GM23338 (cell line): ENCODE measurements around the gene RMND5B. TPM values are rescaled to one million over a fixed set of nuclear protein-coding genes. Genes with fewer than 3 reads are reported as not detected.
"Not testable (repeated sequence)": the region's sequence is repeated elsewhere in the genome, so short reads cannot be mapped to it uniquely, and the experiment has no call there.

Experiments used
- ATAC-seq: fragments of 200-7000 bp; cut with Tn5 transposase; 3 replicates; pipeline ENCODE4 v1.9.1; 2020
- DNase-seq: peaks from one replicate; pipeline ENCODE4 v3.0.0-alpha.2; 2015; ENCODE audit warnings: low spot score
- H2AFZ ChIP-seq: fragments of 200-600 bp; sonication (generic); 2 replicates; pipeline ENCODE4 v1.8.0; 2016; ENCODE audit warnings: antibody characterized with exemption, mild to moderate bottlenecking, moderate library complexity
- H3F3A ChIP-seq: fragments of 200-600 bp; sonication (generic); replicated peaks from 2 replicates; pipeline ENCODE4 v1.8.0; 2017; ENCODE audit warnings: antibody characterized with exemption, mixed run types, low read depth
- H3K27ac ChIP-seq: fragments of 200-600 bp; sonication (generic); 2 replicates; pipeline ENCODE4 v1.6.1; 2016; ENCODE audit warnings: low read depth
- H3K27me3 ChIP-seq: fragments of 200-600 bp; sonication (generic); 2 replicates; pipeline ENCODE4 v1.8.0; 2016; ENCODE audit warnings: mild to moderate bottlenecking, mixed run types, moderate library complexity; ENCODE audit not compliant: insufficient read depth
- H3K36me3 ChIP-seq: fragments of 200-600 bp; sonication (generic); 2 replicates; pipeline ENCODE4 v1.8.0; 2016; ENCODE audit warnings: mild to moderate bottlenecking; ENCODE audit not compliant: insufficient read depth
- H3K4me1 ChIP-seq: fragments of 200-600 bp; sonication (generic); 2 replicates; pipeline ENCODE4 v1.8.0; 2016; ENCODE audit warnings: mild to moderate bottlenecking, moderate library complexity; ENCODE audit not compliant: insufficient read depth
- H3K4me2 ChIP-seq: fragments of 200-600 bp; sonication (generic); 2 replicates; pipeline ENCODE4 v1.7.1; 2017; ENCODE audit warnings: mixed run types
- H3K4me3 ChIP-seq: fragments of 200-600 bp; sonication (generic); 2 replicates; pipeline ENCODE4 v1.6.1; 2016; ENCODE audit warnings: mixed run types
- H3K79me2 ChIP-seq: fragments of 200-600 bp; sonication (generic); replicated peaks from 2 replicates; pipeline ENCODE4 v1.8.0; 2017; ENCODE audit warnings: mild to moderate bottlenecking; ENCODE audit not compliant: insufficient read depth
- H3K9me2 ChIP-seq: fragments of 200-600 bp; sonication (generic); 2 replicates; pipeline ENCODE4 v1.8.0; 2017; ENCODE audit not compliant: insufficient read depth
- H4K20me1 ChIP-seq: fragments of 200-600 bp; sonication (generic); replicated peaks from 2 replicates; pipeline ENCODE4 v1.8.0; 2017; ENCODE audit warnings: mild to moderate bottlenecking; ENCODE audit not compliant: insufficient read depth
- H3K27ac Mint-ChIP-seq: 2 replicates; pipeline ENCODE4 v1.8.0; 2020; ENCODE audit warnings: inconsistent platforms, mild to moderate bottlenecking, moderate library complexity, mixed read lengths
- H3K27me3 Mint-ChIP-seq: 3 replicates; pipeline ENCODE4 v1.8.0; 2022; ENCODE audit warnings: low read depth, mild to moderate bottlenecking, moderate library complexity, mixed read lengths, inconsistent platforms; ENCODE audit not compliant: insufficient read depth, poor library complexity
- H3K36me3 Mint-ChIP-seq: 3 replicates; pipeline ENCODE4 v1.8.0; 2021; ENCODE audit warnings: low read depth, mild to moderate bottlenecking, inconsistent platforms, moderate library complexity, mixed read lengths
- H3K4me1 Mint-ChIP-seq: 3 replicates; pipeline ENCODE4 v1.8.0; 2020; ENCODE audit warnings: mild to moderate bottlenecking, inconsistent platforms, mixed read lengths
- H3K4me3 Mint-ChIP-seq: 3 replicates; pipeline ENCODE4 v1.8.0; 2021; ENCODE audit warnings: moderate library complexity, mild to moderate bottlenecking, inconsistent platforms, mixed read lengths
- H3K9me3 Mint-ChIP-seq: 3 replicates; pipeline ENCODE4 v1.8.0; 2020; ENCODE audit warnings: moderate library complexity, mild to moderate bottlenecking, inconsistent platforms, mixed read lengths
- JUNB ChIP-seq: IDR thresholded peaks from one replicate; pipeline ENCODE4 v1.6.1; 2016; ENCODE audit warnings: antibody characterized with exemption; ENCODE audit not compliant: unreplicated experiment
- STAT1 ChIP-seq: IDR thresholded peaks from one replicate; pipeline ENCODE4 v1.6.1; 2016; ENCODE audit warnings: antibody characterized with exemption; ENCODE audit not compliant: unreplicated experiment
- ZNF114 ChIP-seq: fragments of 250-450 bp; sonication (Bioruptor Pico); IDR thresholded peaks from 2 replicates; pipeline ENCODE4 v1.5.0; 2020; ENCODE audit warnings: mild to moderate bottlenecking, moderate library complexity
- ZNF331 ChIP-seq: fragments of 250-450 bp; sonication (Bioruptor Pico); IDR thresholded peaks from 2 replicates; pipeline ENCODE4 v1.5.0; 2020; ENCODE audit warnings: low read depth, mild to moderate bottlenecking, moderate library complexity
- polyA plus RNA-seq: library from polyadenylated mRNA; unstranded; fragments of >200 nt; fragmentation: Nextera tagmentation; extraction: Ambion mirVana; gene quantifications from 2 replicates; pipeline ENCODE4 v1.2.1, GENCODE V29; 2016
- total RNA-seq: library from RNA; depleted of rRNA; stranded (reverse); fragments of >200 nt; shearing (Covaris generic); gene quantifications from 2 replicates; pipeline ENCODE4 v1.2.3, GENCODE V29; 2014
- TF ChIP-seq, protein P1 (sequence below): IDR thresholded peaks from 2 replicates; pipeline ENCODE4 v1.6.1; 2016; ENCODE audit warnings: antibody characterized with exemption

Gene RMND5B
- total and polyA plus RNA-seq, 2 experiments from 2014 or later: 47.5 to 101 TPM

DNA sequence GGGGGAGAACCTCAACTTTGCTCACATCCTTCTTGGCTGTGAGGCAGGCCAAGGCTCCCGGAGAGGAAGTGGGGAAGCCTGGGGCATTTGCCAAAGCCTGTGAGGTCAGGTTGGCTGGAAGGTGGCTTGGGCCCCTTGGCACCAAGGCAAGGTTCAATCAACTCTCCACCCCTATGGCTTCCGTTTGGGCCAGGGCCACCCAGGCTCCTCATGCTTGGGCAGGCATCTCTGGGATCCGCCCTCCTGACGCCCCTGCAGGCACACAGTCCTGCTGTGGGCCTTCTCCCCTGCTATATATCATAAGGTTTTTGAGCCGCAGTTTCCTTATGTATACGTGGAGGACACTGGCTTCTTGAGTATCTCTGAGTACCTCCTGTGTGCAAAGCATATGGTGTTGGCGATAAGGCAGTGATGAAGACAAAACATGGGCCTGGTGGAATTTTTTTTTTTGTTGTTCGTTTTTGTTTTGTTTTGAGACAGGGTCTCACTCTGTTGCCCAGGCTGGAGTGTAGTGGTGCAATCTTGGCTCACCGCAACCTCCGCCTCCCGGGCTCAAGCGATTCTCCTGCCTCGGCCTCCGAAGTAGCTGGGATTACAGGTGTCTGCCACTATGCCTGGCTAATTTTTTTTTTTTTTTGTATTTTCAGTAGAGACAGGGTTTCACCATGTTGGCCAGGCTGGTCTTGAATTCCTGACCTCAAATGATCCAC, 3.4 kb upstream of the RMND5B start:
- H3K27me3 ChIP-seq, H4K20me1 ChIP-seq, H3K9me3 Mint-ChIP-seq, H3K9me2 ChIP-seq, H3K36me3 ChIP-seq, H2AFZ ChIP-seq, H3K4me3 ChIP-seq: not testable (repeated sequence)
- peak overlapping the region; percentile 95 for H3K27ac ChIP-seq
- peak overlapping the region; percentile 34 for H3K4me2 ChIP-seq
- H3F3A ChIP-seq: peaks cover 27% of the 10 kb centered on the region
- peak; percentile 2; the same call in 2 of the 3 replicates for ATAC-seq
- peaks cover 70% of the 10 kb centered on the region for H3K4me1 Mint-ChIP-seq
- H3K4me3 Mint-ChIP-seq: peak overlapping the region; percentile 15; the same call in 1 of the 3 replicates
- peaks cover 44% of the 10 kb centered on the region for H3K36me3 Mint-ChIP-seq
- TF ChIP-seq, protein P1, sequence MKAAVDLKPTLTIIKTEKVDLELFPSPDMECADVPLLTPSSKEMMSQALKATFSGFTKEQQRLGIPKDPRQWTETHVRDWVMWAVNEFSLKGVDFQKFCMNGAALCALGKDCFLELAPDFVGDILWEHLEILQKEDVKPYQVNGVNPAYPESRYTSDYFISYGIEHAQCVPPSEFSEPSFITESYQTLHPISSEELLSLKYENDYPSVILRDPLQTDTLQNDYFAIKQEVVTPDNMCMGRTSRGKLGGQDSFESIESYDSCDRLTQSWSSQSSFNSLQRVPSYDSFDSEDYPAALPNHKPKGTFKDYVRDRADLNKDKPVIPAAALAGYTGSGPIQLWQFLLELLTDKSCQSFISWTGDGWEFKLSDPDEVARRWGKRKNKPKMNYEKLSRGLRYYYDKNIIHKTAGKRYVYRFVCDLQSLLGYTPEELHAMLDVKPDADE: 0 out of 2 replicates have a peak, but pooled peaks have one; percentile 35
- peak; percentile 50 for DNase-seq
- H3K79me2 ChIP-seq: peaks cover 15% of the 10 kb centered on the region
- H3K4me1 ChIP-seq: peaks cover 49% of the 10 kb centered on the region
- peak overlapping the region; percentile 97 for H3K27ac Mint-ChIP-seq
- H3K27me3 Mint-ChIP-seq: peaks cover 25% of the 10 kb centered on the region

DNA sequence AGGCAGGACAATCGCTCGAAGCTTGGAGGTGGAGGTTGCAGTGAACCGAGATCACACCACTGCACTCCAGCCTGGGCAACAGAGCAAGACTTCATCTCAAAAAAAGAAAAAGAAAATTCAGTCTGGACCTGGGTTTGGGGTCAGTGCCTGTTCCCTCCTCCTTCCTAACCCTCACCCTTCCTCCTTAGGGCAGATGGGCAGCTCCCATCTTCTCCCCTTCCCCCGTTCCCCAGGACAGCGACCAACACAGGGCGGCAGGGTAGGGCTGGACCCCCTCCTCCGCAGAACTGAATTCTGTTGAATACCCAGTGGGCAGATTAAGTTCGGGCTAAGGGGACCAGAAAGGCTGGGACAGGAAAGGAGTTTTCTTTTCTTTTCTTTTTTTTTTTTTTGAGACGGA, 1.5 kb upstream of the RMND5B start:
- H3K79me2 ChIP-seq: peaks cover 33% of the 10 kb centered on the region
- H3K4me2 ChIP-seq: peak overlapping the region; percentile 45; the same call in 1 of the 2 replicates
- no peak for ATAC-seq
- H3K27ac Mint-ChIP-seq: peak overlapping the region; percentile 92
- peaks cover 3% of the 10 kb centered on the region; the same call in 1 of the 2 replicates for H3K36me3 ChIP-seq
- TF ChIP-seq STAT1: no peak
- TF ChIP-seq, protein P1: no peak
- no peak for TF ChIP-seq JUNB
- TF ChIP-seq ZNF114 (CRISPR knock-in tag): no peak
- TF ChIP-seq ZNF331 (CRISPR knock-in tag): no peak
- H3K9me3 Mint-ChIP-seq: peaks cover 3% of the 10 kb centered on the region; the same call in 1 of the 3 replicates
- no peak for DNase-seq
- H3K4me3 ChIP-seq: no peak overlapping the region
- no peaks in the 10 kb centered on the region for H3K9me2 ChIP-seq
- H3F3A ChIP-seq: peaks cover 29% of the 10 kb centered on the region
- H3K27me3 Mint-ChIP-seq: peaks cover 20% of the 10 kb centered on the region
- H3K27ac ChIP-seq: peak overlapping the region; percentile 99
- H4K20me1 ChIP-seq: no peaks in the 10 kb centered on the region; the same call in none of the 2 replicates
- H3K27me3 ChIP-seq: no peaks in the 10 kb centered on the region
- H3K4me1 ChIP-seq: peaks cover 33% of the 10 kb centered on the region
- H3K36me3 Mint-ChIP-seq: peaks cover 49% of the 10 kb centered on the region
- peak overlapping the region; percentile 40; the same call in 2 of the 3 replicates for H3K4me3 Mint-ChIP-seq
- no peak overlapping the region for H2AFZ ChIP-seq
- peaks cover 64% of the 10 kb centered on the region for H3K4me1 Mint-ChIP-seq

DNA sequence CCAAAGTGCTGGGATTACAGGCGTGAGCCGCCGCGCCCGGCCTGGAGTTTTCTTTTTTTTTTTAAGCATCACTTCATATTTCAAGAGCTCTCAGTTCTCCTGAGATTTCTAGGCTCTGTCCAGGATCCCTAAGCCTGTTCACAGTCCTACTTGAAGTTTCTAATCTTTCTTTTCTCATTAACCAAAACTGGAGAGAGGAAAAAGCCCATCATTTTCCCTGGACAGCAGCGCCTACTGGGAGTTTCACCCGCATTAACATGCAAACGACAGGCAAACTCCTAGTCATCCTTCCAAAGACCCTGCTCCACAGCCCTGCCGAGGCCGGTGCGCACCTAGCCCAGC, 609 bp upstream of the RMND5B start:
- not testable (repeated sequence) for H3K9me2 ChIP-seq, ATAC-seq, DNase-seq, H3K9me3 Mint-ChIP-seq, H2AFZ ChIP-seq, H4K20me1 ChIP-seq, H3K27me3 ChIP-seq
- peaks cover 26% of the 10 kb centered on the region for H3K4me1 ChIP-seq
- peaks cover 42% of the 10 kb centered on the region for H3K79me2 ChIP-seq
- peaks cover 50% of the 10 kb centered on the region for H3K36me3 Mint-ChIP-seq
- peaks cover 21% of the 10 kb centered on the region for H3F3A ChIP-seq
- H3K4me1 Mint-ChIP-seq: peaks cover 60% of the 10 kb centered on the region
- H3K4me3 ChIP-seq: peak overlapping the region; percentile 91
- peak overlapping the region; percentile 96 for H3K27ac Mint-ChIP-seq
- peak overlapping the region; percentile 64 for H3K4me3 Mint-ChIP-seq
- peaks cover 10% of the 10 kb centered on the region for H3K36me3 ChIP-seq
- peak overlapping the region; percentile 99 for H3K27ac ChIP-seq
- peaks cover 20% of the 10 kb centered on the region for H3K27me3 Mint-ChIP-seq
- H3K4me2 ChIP-seq: peak overlapping the region; percentile 98
